Activated B cell treated with CpG ODN at 0.5 μM for 24 hours (primary cell): ENCODE measurements around the gene APBB2. TPM values are rescaled to one million over a fixed set of nuclear protein-coding genes. Genes with fewer than 3 reads are reported as not detected.

ENCODE experiments used
- ATAC-seq: fragments of 200-7000 bp; cut with Tn5 transposase; one replicate; pipeline ENCODE4 v1.10.0; 2021; ENCODE audit warnings: low read depth, mild to moderate bottlenecking, moderate library complexity
- CTCF ChIA-PET: fragments of 350-600 bp; sonication (Branson Sonifier 250); formaldehyde crosslinking; loops from one replicate; lab custom pipeline; 2021; ENCODE audit warnings: antibody characterized with exemption; lab: Charles Lee
- POLR2A ChIA-PET: fragments of 350-600 bp; sonication (Branson Sonifier 250); formaldehyde crosslinking; loops from one replicate; lab custom pipeline; 2021; ENCODE audit warnings: antibody characterized with exemption; lab: Charles Lee
- DNase-seq: peaks from one replicate; pipeline ENCODE4 v3.0.0; 2022
- H3K27ac Mint-ChIP-seq: one replicate; pipeline ENCODE4 v1.8.0; 2020; ENCODE audit warnings: mixed read lengths
- H3K27me3 Mint-ChIP-seq: one replicate; pipeline ENCODE4 v1.8.0; 2021; ENCODE audit warnings: mixed read lengths
- H3K36me3 Mint-ChIP-seq: one replicate; pipeline ENCODE4 v1.8.0; 2021; ENCODE audit warnings: low read depth, mixed read lengths
- H3K4me1 Mint-ChIP-seq: one replicate; pipeline ENCODE4 v1.8.0; 2021; ENCODE audit warnings: mixed read lengths
- H3K4me3 Mint-ChIP-seq: one replicate; pipeline ENCODE4 v1.8.0; 2020; ENCODE audit warnings: mild to moderate bottlenecking, mixed read lengths
- H3K9me3 Mint-ChIP-seq: one replicate; pipeline ENCODE4 v1.8.0; 2020; ENCODE audit warnings: mixed read lengths
- CTCF ChIP-seq: fragments of 200-600 bp; IDR thresholded peaks from one replicate; pipeline ENCODE4 v1.8.0; 2022; ENCODE audit warnings: antibody characterized with exemption, mild to moderate bottlenecking
- intact Hi-C: fragments of 100-400 bp; cut with micrococcal nuclease; formaldehyde crosslinking; loops from one replicate; pipeline ENCODE4 v1.15.1; 2024
- total RNA-seq: library from RNA; stranded (reverse); gene quantifications from 2 replicates; pipeline ENCODE4 v1.2.3, GENCODE V29; 2022

APBB2 gene
- total RNA-seq, 1 donor from 2014 or later: 3.7 TPM

GRCh38 chr4:41106694-41107419 is 107.5 kb downstream of the APBB2 start:
- TF ChIP-seq CTCF: no peak

GRCh38 chr4:41106081-41106480 is 108.3 kb downstream of the APBB2 start:
- POLR2A ChIA-PET: no interaction called here
- H3K4me3 Mint-ChIP-seq: no peak overlapping the region
- intact Hi-C loops: no loop called here
- no peaks in the 10 kb centered on the region for H3K36me3 Mint-ChIP-seq
- no peak for DNase-seq
- no peak overlapping the region for H3K27ac Mint-ChIP-seq
- no peaks in the 10 kb centered on the region for H3K4me1 Mint-ChIP-seq
- no peak for ATAC-seq
- H3K27me3 Mint-ChIP-seq: no peaks in the 10 kb centered on the region
- H3K9me3 Mint-ChIP-seq: peaks cover 2% of the 10 kb centered on the region
- no peak for TF ChIP-seq CTCF
- CTCF ChIA-PET: no interaction called here

More at GRCh38 chr4:41106694-41107419, 107.5 kb downstream of the APBB2 start:
- intact Hi-C loops: no loop called here
- ChIA-PET CTCF (no interaction called here), POLR2A (no interaction called here)
- Mint-ChIP-seq H3K27me3 (no peaks in the 10 kb centered on the region), H3K4me1 (no peaks in the 10 kb centered on the region), H3K9me3 (peaks cover 2% of the 10 kb centered on the region), H3K27ac (no peak overlapping the region), H3K36me3 (no peaks in the 10 kb centered on the region), H3K4me3 (no peak overlapping the region)
- no peak for DNase-seq
- ATAC-seq: no peak

- H3K9me3 Mint-ChIP-seq: peaks cover 2% of the 10 kb centered on the region
- ChIA-PET CTCF (no interaction called here), POLR2A (no interaction called here)
- H3K4me3 Mint-ChIP-seq: no peak overlapping the region
- no peaks in the 10 kb centered on the region for H3K4me1 Mint-ChIP-seq
- no peak overlapping the region for H3K27ac Mint-ChIP-seq
- no peak for DNase-seq
- no peak for TF ChIP-seq CTCF
- H3K27me3 Mint-ChIP-seq: no peaks in the 10 kb centered on the region
- ATAC-seq: no peak
- intact Hi-C loops: no loop called here
- no peaks in the 10 kb centered on the region for H3K36me3 Mint-ChIP-seq
These were observed 110.2 kb downstream of the APBB2 start for GRCh38 chr4:41104155-41104554.

- no peak for DNase-seq
- intact Hi-C loops: no loop called here
- Mint-ChIP-seq H3K4me1 (no peaks in the 10 kb centered on the region), H3K27ac (no peak overlapping the region), H3K4me3 (no peak overlapping the region), H3K27me3 (no peaks in the 10 kb centered on the region), H3K9me3 (peaks cover 2% of the 10 kb centered on the region), H3K36me3 (no peaks in the 10 kb centered on the region)
- CTCF ChIA-PET: no interaction called here
- no peak for TF ChIP-seq CTCF
- POLR2A ChIA-PET: interaction anchor here (0.5 kb wide), 1 partner anchor 1117 kb away, joined by 6 read pairs; no protein-coding TSS in a partner anchor
- no peak for ATAC-seq
These were observed 110.7 kb downstream of the APBB2 start for GRCh38 chr4:41103657-41104056.

GRCh38 chr4:41102414-41103092 is 111.8 kb downstream of the APBB2 start:
- ATAC-seq (no peak), DNase-seq (no peak)
- no peak for TF ChIP-seq CTCF
- ChIA-PET POLR2A (no interaction called here), CTCF (no interaction called here)
- Mint-ChIP-seq H3K27me3 (no peaks in the 10 kb centered on the region), H3K4me1 (no peaks in the 10 kb centered on the region), H3K9me3 (peaks cover 2% of the 10 kb centered on the region), H3K4me3 (no peak overlapping the region), H3K27ac (no peak overlapping the region), H3K36me3 (no peaks in the 10 kb centered on the region)
- intact Hi-C loops: no loop called here
